PC-3 (cell line): ENCODE data around the gene BTAF1.

Experiments used
- EZH2 ChIP-seq: fragments of 300-600 bp; sonication (generic); IDR thresholded peaks from one replicate; pipeline ENCODE4 v1.6.1; 2017; ENCODE audit warnings: antibody characterized with exemption, mild to moderate bottlenecking, low read length; ENCODE audit not compliant: unreplicated experiment
- EZH2phosphoT487 ChIP-seq: fragments of 300-600 bp; sonication (generic); IDR thresholded peaks from 2 replicates; pipeline ENCODE4 v1.6.1; 2018; ENCODE audit warnings: mild to moderate bottlenecking, antibody characterized with exemption, low read length, borderline replicate concordance
- TF ChIP-seq, protein P1 (sequence below): fragments of 300-600 bp; sonication (generic); conservative IDR thresholded peaks from 2 replicates; pipeline ENCODE4 v1.5.1; 2017; ENCODE audit warnings: antibody characterized with exemption, low read depth, mild to moderate bottlenecking, low read length

DNA sequence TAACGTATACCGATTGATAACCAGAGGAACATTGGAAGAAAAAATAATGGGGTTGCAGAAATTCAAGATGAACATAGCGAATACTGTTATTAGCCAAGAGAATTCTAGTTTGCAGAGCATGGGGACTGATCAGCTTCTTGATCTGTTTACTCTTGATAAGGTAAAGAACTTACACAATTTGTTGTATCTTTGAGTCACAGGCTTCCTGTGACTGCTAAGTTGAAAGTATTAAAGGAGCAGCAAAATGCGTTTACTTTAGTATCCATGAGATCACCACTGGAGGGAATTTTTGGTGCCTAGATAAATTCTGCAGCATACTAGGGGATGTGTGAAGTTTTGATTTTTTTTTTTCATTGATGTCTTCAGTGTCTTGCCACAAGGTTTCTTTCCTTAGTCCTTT is 103.6 kb downstream of the BTAF1 start:
- TF ChIP-seq, protein P1, sequence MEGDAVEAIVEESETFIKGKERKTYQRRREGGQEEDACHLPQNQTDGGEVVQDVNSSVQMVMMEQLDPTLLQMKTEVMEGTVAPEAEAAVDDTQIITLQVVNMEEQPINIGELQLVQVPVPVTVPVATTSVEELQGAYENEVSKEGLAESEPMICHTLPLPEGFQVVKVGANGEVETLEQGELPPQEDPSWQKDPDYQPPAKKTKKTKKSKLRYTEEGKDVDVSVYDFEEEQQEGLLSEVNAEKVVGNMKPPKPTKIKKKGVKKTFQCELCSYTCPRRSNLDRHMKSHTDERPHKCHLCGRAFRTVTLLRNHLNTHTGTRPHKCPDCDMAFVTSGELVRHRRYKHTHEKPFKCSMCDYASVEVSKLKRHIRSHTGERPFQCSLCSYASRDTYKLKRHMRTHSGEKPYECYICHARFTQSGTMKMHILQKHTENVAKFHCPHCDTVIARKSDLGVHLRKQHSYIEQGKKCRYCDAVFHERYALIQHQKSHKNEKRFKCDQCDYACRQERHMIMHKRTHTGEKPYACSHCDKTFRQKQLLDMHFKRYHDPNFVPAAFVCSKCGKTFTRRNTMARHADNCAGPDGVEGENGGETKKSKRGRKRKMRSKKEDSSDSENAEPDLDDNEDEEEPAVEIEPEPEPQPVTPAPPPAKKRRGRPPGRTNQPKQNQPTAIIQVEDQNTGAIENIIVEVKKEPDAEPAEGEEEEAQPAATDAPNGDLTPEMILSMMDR = no peak
- no peak for TF ChIP-seq EZH2phosphoT487
- no peak for TF ChIP-seq EZH2
